Epithelial cell of prostate (primary cell): ENCODE data around the gene PTPRO.
"Not testable (repeated sequence)": the region's sequence is repeated elsewhere in the genome, so short reads cannot be mapped to it uniquely, and the experiment has no call there.

Experiments used
- DNase-seq: peaks from one replicate; pipeline ENCODE4 v3.0.0-alpha.2; 2011; ENCODE audit warnings: low read depth, low spot score
- H3K27ac ChIP-seq: fragments of 450-650 bp; 2 replicates; pipeline ENCODE4 v1.5.1; 2017; ENCODE audit warnings: mild to moderate bottlenecking

Gene PTPRO

GRCh38 chr12:15592934-15593333 lies 270.6 kb downstream of the PTPRO start:
- no peak for DNase-seq
- H3K27ac ChIP-seq = no peak overlapping the region

GRCh38 chr12:15596174-15596573 lies 273.9 kb downstream of the PTPRO start:
- H3K27ac ChIP-seq = no peak overlapping the region
- DNase-seq = no peak

GRCh38 chr12:15597125-15597830 lies 275.0 kb downstream of the PTPRO start:
- DNase-seq = no peak
- no peak overlapping the region for H3K27ac ChIP-seq

GRCh38 chr12:15599266-15600037 lies 277.1 kb downstream of the PTPRO start:
- peak overlapping the region; percentile 95 for H3K27ac ChIP-seq
- no peak for DNase-seq

GRCh38 chr12:15600223-15600935 lies 278.1 kb downstream of the PTPRO start:
- peak overlapping the region; percentile 95 for H3K27ac ChIP-seq

GRCh38 chr12:15601210-15601800 lies 279.0 kb downstream of the PTPRO start:
- peak overlapping the region; percentile 95 for H3K27ac ChIP-seq
- DNase-seq = peak; percentile 81

More at GRCh38 chr12:15600223-15600935, 278.1 kb downstream of the PTPRO start:
- no peak for DNase-seq

- no peak for DNase-seq
- H3K27ac ChIP-seq = peak overlapping the region; percentile 95
Observed at GRCh38 chr12:15602051-15602672, 279.9 kb downstream of the PTPRO start.

GRCh38 chr12:15603474-15604085 lies 281.3 kb downstream of the PTPRO start:
- no peak overlapping the region for H3K27ac ChIP-seq
- DNase-seq = no peak

GRCh38 chr12:15605881-15606590 lies 283.7 kb downstream of the PTPRO start:
- no peak overlapping the region for H3K27ac ChIP-seq
- no peak for DNase-seq

GRCh38 chr12:15608406-15608805 lies 286.1 kb downstream of the PTPRO start:
- H3K27ac ChIP-seq = no peak overlapping the region
- DNase-seq = no peak

GRCh38 chr12:15608941-15609340 lies 286.6 kb downstream of the PTPRO start:
- H3K27ac ChIP-seq = no peak overlapping the region
- no peak for DNase-seq

GRCh38 chr12:15613981-15614380 lies 291.7 kb downstream of the PTPRO start:
- DNase-seq = no peak
- H3K27ac ChIP-seq = no peak overlapping the region

GRCh38 chr12:15616495-15616894 lies 294.2 kb downstream of the PTPRO start:
- DNase-seq = not testable (repeated sequence)

GRCh38 chr12:15620741-15621539 lies 298.6 kb downstream of the PTPRO start:
- DNase-seq = no peak

More at GRCh38 chr12:15616495-15616894, 294.2 kb downstream of the PTPRO start:
- not testable (repeated sequence) for H3K27ac ChIP-seq

GRCh38 chr12:15625075-15625474 lies 302.8 kb downstream of the PTPRO start:
- H3K27ac ChIP-seq = no peak overlapping the region
- DNase-seq = no peak

More at GRCh38 chr12:15620741-15621539, 298.6 kb downstream of the PTPRO start:
- no peak overlapping the region for H3K27ac ChIP-seq

GRCh38 chr12:15627995-15628945 lies 306.0 kb downstream of the PTPRO start:
- H3K27ac ChIP-seq = peak overlapping the region; percentile 58
- DNase-seq = no peak

GRCh38 chr12:15629108-15629507 lies 306.8 kb downstream of the PTPRO start:
- DNase-seq = peak; percentile 12
- H3K27ac ChIP-seq = peak overlapping the region; percentile 58
